ENCODE measurements around the gene RXRA.

DNA sequence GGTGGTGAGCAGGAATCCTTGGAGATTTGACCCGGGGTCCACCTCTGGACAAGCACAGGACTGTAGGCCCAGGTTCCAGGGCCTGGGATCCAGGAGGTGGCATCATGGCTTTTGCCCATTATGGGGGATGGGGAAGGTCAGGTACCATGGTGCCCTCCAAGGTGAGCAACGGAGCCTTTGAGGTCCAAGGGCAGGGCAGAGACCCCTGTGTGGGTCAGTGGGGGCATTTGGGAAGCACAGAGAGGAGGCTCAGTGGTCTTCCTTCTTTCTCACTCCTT lies 117.7 kb downstream of the RXRA start:
- TF ChIP-seq, protein P1, sequence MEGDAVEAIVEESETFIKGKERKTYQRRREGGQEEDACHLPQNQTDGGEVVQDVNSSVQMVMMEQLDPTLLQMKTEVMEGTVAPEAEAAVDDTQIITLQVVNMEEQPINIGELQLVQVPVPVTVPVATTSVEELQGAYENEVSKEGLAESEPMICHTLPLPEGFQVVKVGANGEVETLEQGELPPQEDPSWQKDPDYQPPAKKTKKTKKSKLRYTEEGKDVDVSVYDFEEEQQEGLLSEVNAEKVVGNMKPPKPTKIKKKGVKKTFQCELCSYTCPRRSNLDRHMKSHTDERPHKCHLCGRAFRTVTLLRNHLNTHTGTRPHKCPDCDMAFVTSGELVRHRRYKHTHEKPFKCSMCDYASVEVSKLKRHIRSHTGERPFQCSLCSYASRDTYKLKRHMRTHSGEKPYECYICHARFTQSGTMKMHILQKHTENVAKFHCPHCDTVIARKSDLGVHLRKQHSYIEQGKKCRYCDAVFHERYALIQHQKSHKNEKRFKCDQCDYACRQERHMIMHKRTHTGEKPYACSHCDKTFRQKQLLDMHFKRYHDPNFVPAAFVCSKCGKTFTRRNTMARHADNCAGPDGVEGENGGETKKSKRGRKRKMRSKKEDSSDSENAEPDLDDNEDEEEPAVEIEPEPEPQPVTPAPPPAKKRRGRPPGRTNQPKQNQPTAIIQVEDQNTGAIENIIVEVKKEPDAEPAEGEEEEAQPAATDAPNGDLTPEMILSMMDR (IDR thresholded peaks at IDR 0.05), result no peak
- TF ChIP-seq POLR2A (IDR thresholded peaks at IDR 0.05), result no peak
